SU-DHL-6 (cell line): ENCODE data around the gene HSD11B2.
A peak's percentile ranks its signal among the peaks of the same experiment; 100 is the strongest.

Experiments used
- H2AFZ ChIP-seq: fragments of 200-600 bp; sonication (generic); 2 replicates; pipeline ENCODE4 v1.6.1; 2014; ENCODE audit warnings: low read depth, mild to moderate bottlenecking, moderate library complexity, mixed read lengths, antibody characterized with exemption, low read length; ENCODE audit not compliant: severe bottlenecking
- H3F3A ChIP-seq: fragments of 200-600 bp; shearing (Covaris generic); 2 replicates; pipeline ENCODE4 v1.6.0; 2016; ENCODE audit warnings: antibody characterized with exemption, mild to moderate bottlenecking; ENCODE audit not compliant: insufficient read depth
- H3K27ac ChIP-seq: fragments of 200-600 bp; sonication (generic); 2 replicates; pipeline ENCODE4 v1.5.1; 2016; ENCODE audit warnings: low read depth, mild to moderate bottlenecking, low read length, moderate library complexity, mixed read lengths
- H3K27me3 ChIP-seq: fragments of 200-600 bp; sonication (generic), shearing (Covaris generic); 2 replicates; pipeline ENCODE4 v1.6.0; 2014; ENCODE audit warnings: mild to moderate bottlenecking, low read length
- H3K36me3 ChIP-seq: fragments of 200-600 bp; sonication (generic); 2 replicates; pipeline ENCODE4 v1.6.1; 2014; ENCODE audit warnings: mild to moderate bottlenecking, low read length, mixed read lengths
- H3K4me2 ChIP-seq: fragments of 300-600, 200-600 bp; shearing (Covaris generic), sonication (generic); 2 replicates; pipeline ENCODE4 v1.6.0; 2014; ENCODE audit warnings: low read length, low read depth, mild to moderate bottlenecking; ENCODE audit not compliant: poor library complexity, severe bottlenecking
- H3K4me3 ChIP-seq: fragments of 200-600 bp; sonication (generic); 2 replicates; pipeline ENCODE4 v1.5.1; 2014; ENCODE audit warnings: antibody characterized with exemption, low read length, mild to moderate bottlenecking, mixed read lengths; ENCODE audit not compliant: insufficient read depth, poor library complexity, severe bottlenecking
- H3K79me2 ChIP-seq: fragments of 200-600 bp; sonication (generic); 2 replicates; pipeline ENCODE4 v1.6.1; 2014; ENCODE audit warnings: mild to moderate bottlenecking, low read length, moderate library complexity; ENCODE audit not compliant: insufficient read depth
- H3K9ac ChIP-seq: fragments of 200-600 bp; sonication (generic); 2 replicates; pipeline ENCODE4 v1.7.0; 2014; ENCODE audit warnings: mild to moderate bottlenecking, low read length
- H3K9me2 ChIP-seq: fragments of 200-600 bp; sonication (generic); replicated peaks from 2 replicates; pipeline ENCODE4 v1.6.1; 2014; ENCODE audit warnings: low read length; ENCODE audit not compliant: insufficient read depth
- H3K9me3 ChIP-seq: fragments of 200-600 bp; sonication (generic); 2 replicates; pipeline ENCODE4 v1.6.1; 2014; ENCODE audit warnings: low read length, mixed read lengths; ENCODE audit not compliant: insufficient read depth
- H4K20me1 ChIP-seq: fragments of 200-600 bp; sonication (generic); 2 replicates; pipeline ENCODE4 v1.6.1; 2014; ENCODE audit warnings: low read depth, mild to moderate bottlenecking, antibody characterized with exemption, low read length, moderate library complexity, mixed read lengths
- EZH2phosphoT487 ChIP-seq: fragments of 200-600 bp; sonication (generic), shearing (Covaris generic); conservative IDR thresholded peaks from 2 replicates; pipeline ENCODE4 v1.6.1; 2018; ENCODE audit warnings: mild to moderate bottlenecking, antibody characterized with exemption, low read length, moderate library complexity, mixed read lengths
- TF ChIP-seq, protein P1 (sequence below): fragments of 200-600 bp; sonication (generic); IDR thresholded peaks from one replicate; pipeline ENCODE4 v1.5.1; 2017; ENCODE audit warnings: antibody characterized with exemption, mild to moderate bottlenecking, low read length, moderate library complexity; ENCODE audit not compliant: insufficient read depth, poor library complexity, severe bottlenecking

The HSD11B2 gene

DNA sequence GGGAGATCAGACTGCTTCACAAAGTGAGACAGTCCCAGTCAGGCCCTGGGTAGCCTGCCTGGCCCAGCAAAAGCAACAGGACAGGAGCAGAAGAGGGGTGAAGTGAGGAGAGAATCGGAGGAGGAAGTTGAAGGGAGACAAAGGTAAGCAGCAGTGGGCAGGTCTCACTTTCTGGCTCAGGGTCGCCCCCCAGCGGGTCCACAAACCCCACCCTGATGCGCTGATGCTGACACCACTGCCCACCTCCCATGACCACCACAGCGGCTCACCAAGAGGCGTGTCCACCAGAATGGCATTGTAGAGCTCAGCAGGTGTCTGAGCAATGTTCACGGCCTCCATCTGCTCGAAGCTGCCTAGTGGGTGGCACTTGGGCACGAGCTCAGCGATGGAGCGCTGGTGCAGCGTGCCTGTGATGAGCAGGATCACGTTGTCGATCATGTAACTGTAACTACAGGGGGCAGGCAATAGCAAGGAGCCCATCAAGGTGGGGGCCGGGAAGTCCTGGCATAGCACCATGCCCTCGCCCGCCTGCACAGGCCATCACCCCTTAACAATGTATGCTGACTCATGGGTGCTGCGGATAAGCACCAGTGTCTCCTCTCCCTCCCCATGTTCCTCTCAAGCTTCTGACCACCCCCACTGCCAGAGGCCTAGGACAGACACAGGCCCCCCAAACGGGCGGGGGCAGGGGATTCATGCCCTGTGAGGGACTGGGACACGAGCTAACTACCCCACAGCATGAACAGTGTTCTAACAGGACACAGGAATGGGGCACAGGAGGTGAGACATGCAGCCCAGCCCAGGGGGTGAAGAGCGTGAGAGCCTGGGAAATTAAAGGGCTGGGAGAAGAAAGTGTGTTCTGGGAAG, 13.6 kb downstream of the HSD11B2 start:
- Histone ChIP-seq H3K9me2 (no peaks in the 10 kb centered on the region), H3F3A (no peaks in the 10 kb centered on the region), H4K20me1 (no peaks in the 10 kb centered on the region), H3K27ac (no peak overlapping the region), H3K4me3 (no peak overlapping the region), H2AFZ (no peak overlapping the region), H3K27me3 (no peaks in the 10 kb centered on the region), H3K4me2 (no peak overlapping the region), H3K9me3 (no peaks in the 10 kb centered on the region), H3K79me2 (no peaks in the 10 kb centered on the region; the same call in 1 of the 2 replicates), H3K9ac (no peak overlapping the region), H3K36me3 (no peaks in the 10 kb centered on the region)
- no peak for TF ChIP-seq EZH2phosphoT487
- TF ChIP-seq, protein P1, sequence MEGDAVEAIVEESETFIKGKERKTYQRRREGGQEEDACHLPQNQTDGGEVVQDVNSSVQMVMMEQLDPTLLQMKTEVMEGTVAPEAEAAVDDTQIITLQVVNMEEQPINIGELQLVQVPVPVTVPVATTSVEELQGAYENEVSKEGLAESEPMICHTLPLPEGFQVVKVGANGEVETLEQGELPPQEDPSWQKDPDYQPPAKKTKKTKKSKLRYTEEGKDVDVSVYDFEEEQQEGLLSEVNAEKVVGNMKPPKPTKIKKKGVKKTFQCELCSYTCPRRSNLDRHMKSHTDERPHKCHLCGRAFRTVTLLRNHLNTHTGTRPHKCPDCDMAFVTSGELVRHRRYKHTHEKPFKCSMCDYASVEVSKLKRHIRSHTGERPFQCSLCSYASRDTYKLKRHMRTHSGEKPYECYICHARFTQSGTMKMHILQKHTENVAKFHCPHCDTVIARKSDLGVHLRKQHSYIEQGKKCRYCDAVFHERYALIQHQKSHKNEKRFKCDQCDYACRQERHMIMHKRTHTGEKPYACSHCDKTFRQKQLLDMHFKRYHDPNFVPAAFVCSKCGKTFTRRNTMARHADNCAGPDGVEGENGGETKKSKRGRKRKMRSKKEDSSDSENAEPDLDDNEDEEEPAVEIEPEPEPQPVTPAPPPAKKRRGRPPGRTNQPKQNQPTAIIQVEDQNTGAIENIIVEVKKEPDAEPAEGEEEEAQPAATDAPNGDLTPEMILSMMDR = no peak

DNA sequence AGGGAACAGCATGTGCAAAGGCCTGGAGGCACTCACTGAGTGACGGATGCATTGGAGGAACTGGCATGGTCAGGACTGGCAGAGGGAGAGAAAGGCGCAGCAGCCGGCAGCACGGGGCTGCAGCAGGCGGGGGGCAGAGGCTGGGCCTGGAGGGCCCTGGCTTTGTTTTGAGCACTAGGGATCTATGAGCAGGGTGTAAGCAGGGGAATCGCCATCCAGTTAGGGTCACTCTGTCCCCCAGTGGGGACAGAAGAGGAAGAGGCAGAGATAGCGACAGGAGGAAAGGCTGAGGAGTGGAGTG, 14.2 kb downstream of the HSD11B2 start:
- no peak overlapping the region for H3K27ac ChIP-seq
- H4K20me1 ChIP-seq = no peaks in the 10 kb centered on the region
- no peak overlapping the region for H3K4me2 ChIP-seq
- no peaks in the 10 kb centered on the region for H3F3A ChIP-seq
- H3K9me2 ChIP-seq = no peaks in the 10 kb centered on the region
- H3K9ac ChIP-seq = no peak overlapping the region
- no peak overlapping the region for H3K4me3 ChIP-seq
- H3K36me3 ChIP-seq = no peaks in the 10 kb centered on the region
- no peaks in the 10 kb centered on the region; the same call in 1 of the 2 replicates for H3K79me2 ChIP-seq
- no peaks in the 10 kb centered on the region for H3K9me3 ChIP-seq
- no peak overlapping the region for H2AFZ ChIP-seq
- TF ChIP-seq, protein P1 = no peak
- TF ChIP-seq EZH2phosphoT487 = no peak
- no peaks in the 10 kb centered on the region for H3K27me3 ChIP-seq

DNA sequence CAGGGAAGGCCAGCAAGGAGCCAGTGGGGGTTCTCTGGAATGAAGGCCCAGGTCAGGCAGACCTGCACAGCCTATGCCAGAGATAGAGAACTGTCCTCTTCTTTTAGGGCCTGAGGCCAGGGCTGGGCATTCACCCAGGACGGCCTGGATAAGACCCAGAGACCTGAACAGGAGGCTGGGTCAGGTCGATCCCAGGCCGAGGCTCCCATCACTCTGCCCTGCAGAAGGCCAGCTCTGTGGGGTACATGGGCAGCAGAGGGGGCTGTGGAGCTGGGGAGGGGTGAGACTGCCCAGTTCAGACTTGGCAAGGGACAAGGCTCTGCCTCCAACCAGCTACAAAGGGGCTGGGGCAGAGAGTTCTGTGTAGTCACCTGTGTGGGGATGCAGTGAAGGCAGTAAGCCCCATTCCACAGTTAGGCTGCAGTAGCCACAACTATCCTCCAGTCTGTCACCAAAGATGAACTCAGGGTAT, 14.6 kb downstream of the HSD11B2 start:
- no peaks in the 10 kb centered on the region for H3F3A ChIP-seq
- H3K4me3 ChIP-seq = no peak overlapping the region
- H3K9ac ChIP-seq = no peak overlapping the region
- no peak overlapping the region for H2AFZ ChIP-seq
- H3K79me2 ChIP-seq = no peaks in the 10 kb centered on the region; the same call in 1 of the 2 replicates
- H3K9me2 ChIP-seq = no peaks in the 10 kb centered on the region
- no peak overlapping the region for H3K27ac ChIP-seq
- TF ChIP-seq, protein P1 = peak; percentile 11
- no peak for TF ChIP-seq EZH2phosphoT487
- H3K36me3 ChIP-seq = no peaks in the 10 kb centered on the region
- no peaks in the 10 kb centered on the region for H3K9me3 ChIP-seq
- H3K27me3 ChIP-seq = no peaks in the 10 kb centered on the region
- no peaks in the 10 kb centered on the region for H4K20me1 ChIP-seq
- H3K4me2 ChIP-seq = no peak overlapping the region
